Measurements from ENCODE around the gene NPTN. TPM values are rescaled to one million over a fixed set of nuclear protein-coding genes. Genes with fewer than 3 reads are reported as not detected.
A peak's percentile ranks its signal among the peaks of the same experiment; 100 is the strongest.

The NPTN gene
- 147 TPM for total RNA-seq

DNA sequence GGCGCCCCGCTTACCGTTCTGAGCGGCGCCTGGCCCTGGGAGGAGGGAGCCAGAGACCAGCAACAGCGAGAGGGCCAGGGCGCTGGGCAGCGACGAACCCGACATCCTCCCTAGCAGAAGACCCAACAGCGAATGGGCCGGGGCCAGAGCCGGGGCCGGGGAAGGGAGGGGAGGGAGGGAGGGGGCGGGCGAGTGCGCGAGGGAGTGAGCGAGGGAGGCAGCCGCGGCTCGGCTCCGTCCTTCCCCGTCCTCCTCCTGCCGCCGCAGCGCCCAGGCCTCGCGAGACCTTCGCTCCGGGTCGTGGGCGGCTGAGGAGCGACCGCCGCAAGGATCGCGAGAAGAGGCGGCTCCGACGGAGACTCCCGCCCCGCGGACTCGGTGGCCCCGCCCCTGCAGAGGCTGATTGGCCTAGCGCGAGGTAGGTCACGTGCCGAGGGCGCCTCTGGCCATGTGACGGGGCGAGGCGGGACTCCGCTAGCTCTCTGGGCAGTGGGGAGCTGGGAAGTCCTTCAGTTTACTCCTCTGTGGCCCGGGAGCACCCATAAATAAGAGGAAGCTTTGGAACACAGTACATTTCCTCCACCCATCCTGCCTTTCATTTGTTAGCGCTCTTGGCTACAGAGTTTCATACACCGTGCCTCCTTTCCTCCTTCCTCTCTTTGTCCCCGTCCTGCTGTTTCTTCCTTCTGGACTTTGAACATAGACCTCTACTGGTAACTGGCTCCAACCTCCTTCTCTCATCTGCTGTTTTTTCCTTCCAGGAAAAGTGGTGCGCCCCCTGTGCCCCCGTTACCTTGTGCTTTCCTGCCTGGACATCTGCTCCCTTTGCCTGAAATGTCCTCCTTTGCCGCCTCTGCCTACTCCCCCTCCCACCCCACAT lies at the start of gene NPTN:
TSS of gene NPTN (minus strand) at position 279 of the 880 bp plus-strand sequence. CDS start at position 105, 174 bp downstream.
- TF ChIP-seq, protein P1, sequence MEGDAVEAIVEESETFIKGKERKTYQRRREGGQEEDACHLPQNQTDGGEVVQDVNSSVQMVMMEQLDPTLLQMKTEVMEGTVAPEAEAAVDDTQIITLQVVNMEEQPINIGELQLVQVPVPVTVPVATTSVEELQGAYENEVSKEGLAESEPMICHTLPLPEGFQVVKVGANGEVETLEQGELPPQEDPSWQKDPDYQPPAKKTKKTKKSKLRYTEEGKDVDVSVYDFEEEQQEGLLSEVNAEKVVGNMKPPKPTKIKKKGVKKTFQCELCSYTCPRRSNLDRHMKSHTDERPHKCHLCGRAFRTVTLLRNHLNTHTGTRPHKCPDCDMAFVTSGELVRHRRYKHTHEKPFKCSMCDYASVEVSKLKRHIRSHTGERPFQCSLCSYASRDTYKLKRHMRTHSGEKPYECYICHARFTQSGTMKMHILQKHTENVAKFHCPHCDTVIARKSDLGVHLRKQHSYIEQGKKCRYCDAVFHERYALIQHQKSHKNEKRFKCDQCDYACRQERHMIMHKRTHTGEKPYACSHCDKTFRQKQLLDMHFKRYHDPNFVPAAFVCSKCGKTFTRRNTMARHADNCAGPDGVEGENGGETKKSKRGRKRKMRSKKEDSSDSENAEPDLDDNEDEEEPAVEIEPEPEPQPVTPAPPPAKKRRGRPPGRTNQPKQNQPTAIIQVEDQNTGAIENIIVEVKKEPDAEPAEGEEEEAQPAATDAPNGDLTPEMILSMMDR (IDR thresholded peaks at IDR 0.05), result no peak
- H3K4me3 ChIP-seq, result peak within 1 kb of the TSS; percentile 85 to 98
- H3K4me1 ChIP-seq, result peaks cover 0 to 24% of the 10 kb centered on the region in 2 donors
- intact Hi-C loops (cut with DNase I), result loop anchor here (1.0 to 10.0 kb wide), 4 partner anchors 33 to 1259 kb away; partner anchors contain the start of genes ADPGK, CD276 and HEXA
- DNase-seq (ENCODE audit: low spot score in 2 of 2), result peak; percentile 94 to 99
- no peaks in the 10 kb centered on the region for H3K27me3 ChIP-seq
- H3K9me3 ChIP-seq, result no peaks in the 10 kb centered on the region
- peak within 1 kb of the TSS; percentile 95 to 98 for H3K27ac ChIP-seq
- H3K36me3 ChIP-seq, result no peaks in the 10 kb centered on the region

DNA sequence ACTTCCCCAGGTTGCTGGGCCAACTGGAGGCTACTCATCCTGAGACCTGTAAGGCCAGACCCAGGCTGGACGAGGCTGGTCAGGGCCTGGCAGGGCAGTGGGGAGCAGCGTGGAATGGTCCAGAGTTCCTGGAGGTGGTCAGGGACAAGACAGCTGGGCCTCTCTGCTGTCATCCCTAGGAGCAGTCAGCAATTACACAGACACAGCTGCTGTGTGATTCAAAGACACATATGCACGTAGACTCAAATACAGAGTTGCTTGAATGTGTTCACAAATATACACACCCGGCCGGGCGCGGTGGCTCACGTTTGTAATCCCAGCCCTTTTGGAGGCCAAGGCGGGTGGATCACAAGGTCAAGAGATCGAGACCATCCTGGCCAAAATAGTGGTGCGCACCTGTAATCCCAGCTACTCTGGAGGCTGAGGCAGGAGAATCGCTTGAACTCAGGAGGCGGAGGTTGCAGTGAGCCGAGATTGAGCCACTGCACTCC lies 49.5 kb upstream of the NPTN start:
- Histone ChIP-seq H3K4me3 (no peak overlapping the region), H3K27me3 (no peaks in the 10 kb centered on the region), H3K4me1 (peaks cover 13 to 22% of the 10 kb centered on the region in 2 donors), H3K9me3 (no peaks in the 10 kb centered on the region), H3K36me3 (no peaks in the 10 kb centered on the region), H3K27ac (no peak overlapping the region)
- TF ChIP-seq, protein P1 (IDR thresholded peaks at IDR 0.05), result no peak
- intact Hi-C loops (cut with DNase I), result loop anchor here (5.0 kb wide), 1 partner anchor 240 kb away; no protein-coding TSS in a partner anchor
- DNase-seq (ENCODE audit: low spot score in 2 of 2), result peak in 1 of 2 donors; percentile 58

- Histone ChIP-seq H3K36me3 (no peaks in the 10 kb centered on the region), H3K9me3 (no peaks in the 10 kb centered on the region), H3K27me3 (no peaks in the 10 kb centered on the region), H3K4me3 (no peak overlapping the region), H3K27ac (no peak overlapping the region), H3K4me1 (peaks cover 12 to 16% of the 10 kb centered on the region in 2 donors)
- DNase-seq (ENCODE audit: low spot score in 2 of 2), result peak in 1 of 2 donors; percentile 57
- TF ChIP-seq, protein P1 (IDR thresholded peaks at IDR 0.05), result no peak
- intact Hi-C loops (cut with DNase I), result loop anchor here (5.0 kb wide), 1 partner anchor 240 kb away; no protein-coding TSS in a partner anchor
These were observed 48.8 kb upstream of the NPTN start for GRCh38 chr15:73681856-73682599.

DNA sequence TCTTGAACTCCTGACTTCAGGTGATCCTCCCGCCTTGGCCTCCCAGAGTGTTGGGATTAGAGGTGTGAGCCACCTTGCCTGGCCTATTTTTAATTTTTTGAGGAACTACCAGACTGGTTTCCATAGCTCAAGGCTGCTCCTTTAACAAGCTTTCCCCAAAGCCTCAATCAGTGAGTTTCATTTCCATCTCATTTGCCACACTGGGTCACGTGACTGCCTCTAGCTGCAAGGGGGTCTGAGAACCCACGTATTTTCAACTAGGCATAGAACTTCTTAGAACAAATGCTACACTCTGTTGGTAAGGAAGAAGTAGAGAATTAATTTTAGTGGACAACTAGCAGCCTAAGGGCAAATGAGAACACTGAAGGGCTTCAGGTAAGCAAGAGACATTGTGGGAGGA lies 47.9 kb upstream of the NPTN start:
- TF ChIP-seq, protein P1 (IDR thresholded peaks at IDR 0.05), result no peak
- Histone ChIP-seq H3K9me3 (no peaks in the 10 kb centered on the region), H3K4me1 (peaks cover 5 to 6% of the 10 kb centered on the region in 2 donors), H3K27me3 (no peaks in the 10 kb centered on the region), H3K27ac (peak overlapping the region in 1 of 2 donors; percentile 17), H3K4me3 (no peak overlapping the region), H3K36me3 (no peaks in the 10 kb centered on the region)
- intact Hi-C loops (cut with DNase I), result loop anchor here (5.0 kb wide), 1 partner anchor 241 kb away; no protein-coding TSS in a partner anchor
- DNase-seq (ENCODE audit: low spot score in 2 of 2), result no peak

GRCh38 chr15:73680549-73680948 lies 47.4 kb upstream of the NPTN start:
- no peak for DNase-seq (ENCODE audit: low spot score in 2 of 2)
- H3K27ac ChIP-seq, result no peak overlapping the region
- no peaks in the 10 kb centered on the region for H3K27me3 ChIP-seq
- no peaks in the 10 kb centered on the region for H3K36me3 ChIP-seq
- intact Hi-C loops (cut with DNase I), result loop anchor here (5.0 kb wide), 1 partner anchor 242 kb away; no protein-coding TSS in a partner anchor
- H3K4me1 ChIP-seq, result peaks cover 1 to 2% of the 10 kb centered on the region in 2 donors
- TF ChIP-seq, protein P1 (IDR thresholded peaks at IDR 0.05), result no peak
- H3K9me3 ChIP-seq, result no peaks in the 10 kb centered on the region
- H3K4me3 ChIP-seq, result no peak overlapping the region
